ENCODE measurements around the gene CFAP74. TPM values are rescaled to one million over a fixed set of nuclear protein-coding genes. Genes with fewer than 3 reads are reported as not detected.

The CFAP74 gene
- polyA plus RNA-seq, 1 donor (not counting 4 experiments of a cell fraction or from before 2014, with no cell fraction given): not detected

DNA sequence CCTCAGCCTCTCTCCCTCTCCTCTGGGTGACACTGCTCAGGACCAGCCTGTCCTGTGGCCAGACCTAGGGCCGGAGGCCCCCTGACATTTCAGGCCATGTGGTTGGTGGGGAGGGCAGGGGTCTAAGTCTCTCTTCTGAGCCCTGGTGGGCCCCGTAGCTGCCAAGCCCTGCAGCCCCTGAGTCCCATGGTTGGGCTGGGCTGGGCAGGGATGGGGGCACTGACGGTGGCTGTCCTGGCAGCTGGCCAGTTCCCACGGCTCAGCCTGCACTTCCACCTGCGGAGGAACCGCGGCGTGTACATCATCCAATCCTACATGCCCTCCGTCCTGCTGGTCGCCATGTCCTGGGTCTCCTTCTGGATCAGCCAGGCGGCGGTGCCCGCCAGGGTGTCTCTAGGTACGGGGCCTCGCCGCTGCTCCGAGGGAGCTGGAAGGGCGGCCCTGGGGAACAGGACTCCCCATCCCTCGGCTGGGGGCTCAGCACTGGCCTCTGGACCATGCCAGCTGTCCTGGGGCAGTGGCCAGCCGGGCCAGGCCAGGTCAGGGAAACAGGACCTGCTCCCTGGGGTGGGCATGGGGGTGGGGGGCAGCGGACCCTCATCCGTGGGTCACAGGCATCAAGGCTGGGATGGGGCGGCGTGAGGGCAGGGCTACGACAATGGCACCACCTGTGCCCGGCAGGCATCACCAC, 25.4 kb upstream of the CFAP74 start:
- H3K9ac ChIP-seq (ENCODE audit: control insufficient read depth, extremely low read depth, insufficient read depth, low read length): no peak overlapping the region
- H3K4me1 ChIP-seq (ENCODE audit: control insufficient read depth, extremely low read depth, insufficient read depth, low read length): no peaks in the 10 kb centered on the region
- peaks cover 16% of the 10 kb centered on the region for H3K27me3 ChIP-seq (ENCODE audit: control insufficient read depth, extremely low read depth, insufficient read depth, low read length)
- H2AFZ ChIP-seq (ENCODE audit: control insufficient read depth, low read length): no peak overlapping the region
- H4K20me1 ChIP-seq (ENCODE audit: control insufficient read depth, extremely low read depth, insufficient read depth, low read length): peaks cover 2% of the 10 kb centered on the region
- H3K27ac ChIP-seq (ENCODE audit: control insufficient read depth, insufficient read depth, low read length): no peak overlapping the region
- no peak overlapping the region for H3K4me2 ChIP-seq (ENCODE audit: control insufficient read depth, extremely low read depth, insufficient read depth, low read depth, low read length)
- DNase-seq (ENCODE audit: low read depth, low spot score): no peak
- H3K4me3 ChIP-seq (ENCODE audit: control insufficient read depth in 2 of 3, extremely low read depth in 1 of 3, insufficient read depth in 2 of 3, low read depth in 1 of 3, low read length in 3 of 3): no peak overlapping the region
- no peaks in the 10 kb centered on the region for H3K36me3 ChIP-seq (ENCODE audit: control insufficient read depth in 2 of 2, extremely low read depth in 1 of 2, insufficient read depth in 2 of 2, low read length in 2 of 2)
- no peak for FAIRE-seq
- no peaks in the 10 kb centered on the region for H3K79me2 ChIP-seq (ENCODE audit: control insufficient read depth, insufficient read depth, low read length)
- dilution Hi-C loops (cut with MboI; ENCODE audit: extremely low pct_ligation_motif_present, low sequenced_read_pairs): no loop called here
- no peaks in the 10 kb centered on the region for H3K9me1 ChIP-seq (ENCODE audit: control insufficient read depth, extremely low read depth, insufficient read depth, low read length)
- no peaks in the 10 kb centered on the region for H3K9me3 ChIP-seq (ENCODE audit: control insufficient read depth, low read depth, low read length)
- TF ChIP-seq, protein P1, sequence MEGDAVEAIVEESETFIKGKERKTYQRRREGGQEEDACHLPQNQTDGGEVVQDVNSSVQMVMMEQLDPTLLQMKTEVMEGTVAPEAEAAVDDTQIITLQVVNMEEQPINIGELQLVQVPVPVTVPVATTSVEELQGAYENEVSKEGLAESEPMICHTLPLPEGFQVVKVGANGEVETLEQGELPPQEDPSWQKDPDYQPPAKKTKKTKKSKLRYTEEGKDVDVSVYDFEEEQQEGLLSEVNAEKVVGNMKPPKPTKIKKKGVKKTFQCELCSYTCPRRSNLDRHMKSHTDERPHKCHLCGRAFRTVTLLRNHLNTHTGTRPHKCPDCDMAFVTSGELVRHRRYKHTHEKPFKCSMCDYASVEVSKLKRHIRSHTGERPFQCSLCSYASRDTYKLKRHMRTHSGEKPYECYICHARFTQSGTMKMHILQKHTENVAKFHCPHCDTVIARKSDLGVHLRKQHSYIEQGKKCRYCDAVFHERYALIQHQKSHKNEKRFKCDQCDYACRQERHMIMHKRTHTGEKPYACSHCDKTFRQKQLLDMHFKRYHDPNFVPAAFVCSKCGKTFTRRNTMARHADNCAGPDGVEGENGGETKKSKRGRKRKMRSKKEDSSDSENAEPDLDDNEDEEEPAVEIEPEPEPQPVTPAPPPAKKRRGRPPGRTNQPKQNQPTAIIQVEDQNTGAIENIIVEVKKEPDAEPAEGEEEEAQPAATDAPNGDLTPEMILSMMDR (optimal IDR thresholded peaks at IDR 0.05 in 1 of 3, IDR thresholded peaks at IDR 0.05 in 1 of 3, conservative IDR thresholded peaks at IDR 0.05 in 1 of 3; ENCODE audit: extremely low read depth in 1 of 3, insufficient read depth in 2 of 3, low read length in 3 of 3): no peak
- TF ChIP-seq EZH2 (IDR thresholded peaks at IDR 0.05; ENCODE audit: low read length): no peak

DNA sequence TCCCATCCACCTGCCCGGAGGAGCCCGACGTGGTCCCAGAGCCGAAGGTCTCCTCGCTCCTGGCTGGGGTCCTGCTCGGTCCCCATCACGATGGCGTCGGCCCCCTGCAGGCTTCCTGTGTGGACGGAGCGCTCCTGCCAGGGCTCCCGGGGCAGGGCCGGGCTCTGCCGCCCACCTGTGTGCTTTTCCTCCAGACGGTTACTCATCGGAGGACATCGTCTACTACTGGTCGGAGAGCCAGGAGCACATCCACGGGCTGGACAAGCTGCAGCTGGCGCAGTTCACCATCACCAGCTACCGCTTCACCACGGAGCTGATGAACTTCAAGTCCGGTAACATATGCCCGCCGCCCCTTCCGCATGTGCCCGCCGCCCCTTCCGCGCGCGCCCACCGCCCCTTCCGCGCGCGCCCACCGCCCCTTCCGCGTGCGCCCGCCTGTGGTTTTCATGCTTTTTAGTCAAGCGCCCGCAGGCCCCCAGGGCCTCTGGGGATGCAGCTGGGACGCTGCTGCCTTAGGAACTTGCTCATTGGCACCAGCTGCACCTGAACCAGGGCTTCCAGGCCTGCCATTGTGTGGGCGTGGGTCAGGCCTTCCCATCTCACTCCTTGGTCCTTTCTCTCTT, 24.5 kb upstream of the CFAP74 start:
- FAIRE-seq: no peak
- no peaks in the 10 kb centered on the region for H3K9me1 ChIP-seq (ENCODE audit: control insufficient read depth, extremely low read depth, insufficient read depth, low read length)
- H3K4me3 ChIP-seq (ENCODE audit: control insufficient read depth in 2 of 3, extremely low read depth in 1 of 3, insufficient read depth in 2 of 3, low read depth in 1 of 3, low read length in 3 of 3): no peak overlapping the region
- H3K36me3 ChIP-seq (ENCODE audit: control insufficient read depth in 2 of 2, extremely low read depth in 1 of 2, insufficient read depth in 2 of 2, low read length in 2 of 2): no peaks in the 10 kb centered on the region
- no peaks in the 10 kb centered on the region for H3K4me1 ChIP-seq (ENCODE audit: control insufficient read depth, extremely low read depth, insufficient read depth, low read length)
- dilution Hi-C loops (cut with MboI; ENCODE audit: extremely low pct_ligation_motif_present, low sequenced_read_pairs): no loop called here
- H3K27me3 ChIP-seq (ENCODE audit: control insufficient read depth, extremely low read depth, insufficient read depth, low read length): peaks cover 12% of the 10 kb centered on the region
- no peak overlapping the region for H3K9ac ChIP-seq (ENCODE audit: control insufficient read depth, extremely low read depth, insufficient read depth, low read length)
- no peaks in the 10 kb centered on the region for H3K79me2 ChIP-seq (ENCODE audit: control insufficient read depth, insufficient read depth, low read length)
- no peak overlapping the region for H3K27ac ChIP-seq (ENCODE audit: control insufficient read depth, insufficient read depth, low read length)
- TF ChIP-seq, protein P1 (optimal IDR thresholded peaks at IDR 0.05 in 1 of 3, IDR thresholded peaks at IDR 0.05 in 1 of 3, conservative IDR thresholded peaks at IDR 0.05 in 1 of 3; ENCODE audit: extremely low read depth in 1 of 3, insufficient read depth in 2 of 3, low read length in 3 of 3): no peak
- no peak for TF ChIP-seq EZH2 (IDR thresholded peaks at IDR 0.05; ENCODE audit: low read length)
- no peaks in the 10 kb centered on the region for H4K20me1 ChIP-seq (ENCODE audit: control insufficient read depth, extremely low read depth, insufficient read depth, low read length)
- H2AFZ ChIP-seq (ENCODE audit: control insufficient read depth, low read length): no peak overlapping the region
- no peak overlapping the region for H3K4me2 ChIP-seq (ENCODE audit: control insufficient read depth, extremely low read depth, insufficient read depth, low read depth, low read length)
- H3K9me3 ChIP-seq (ENCODE audit: control insufficient read depth, low read depth, low read length): no peaks in the 10 kb centered on the region
- no peak for DNase-seq (ENCODE audit: low read depth, low spot score)
